ENCODE results near the gene RRM2. TPM values are rescaled to one million over a fixed set of nuclear protein-coding genes. Genes with fewer than 3 reads are reported as not detected.

The RRM2 gene
- total RNA-seq, 4 donors from 2014 or later, result 27.2 TPM; not detected in 3

- no peaks in the 10 kb centered on the region for H3K27me3 ChIP-seq
- H3K27ac ChIP-seq, result no peak overlapping the region
- no peak for DNase-seq
- peaks cover 0 to 9% of the 10 kb centered on the region in 2 donors for H3K4me1 ChIP-seq
- no peak for TF ChIP-seq POLR2A (IDR thresholded peaks at IDR 0.05)
- TF ChIP-seq, protein P1, sequence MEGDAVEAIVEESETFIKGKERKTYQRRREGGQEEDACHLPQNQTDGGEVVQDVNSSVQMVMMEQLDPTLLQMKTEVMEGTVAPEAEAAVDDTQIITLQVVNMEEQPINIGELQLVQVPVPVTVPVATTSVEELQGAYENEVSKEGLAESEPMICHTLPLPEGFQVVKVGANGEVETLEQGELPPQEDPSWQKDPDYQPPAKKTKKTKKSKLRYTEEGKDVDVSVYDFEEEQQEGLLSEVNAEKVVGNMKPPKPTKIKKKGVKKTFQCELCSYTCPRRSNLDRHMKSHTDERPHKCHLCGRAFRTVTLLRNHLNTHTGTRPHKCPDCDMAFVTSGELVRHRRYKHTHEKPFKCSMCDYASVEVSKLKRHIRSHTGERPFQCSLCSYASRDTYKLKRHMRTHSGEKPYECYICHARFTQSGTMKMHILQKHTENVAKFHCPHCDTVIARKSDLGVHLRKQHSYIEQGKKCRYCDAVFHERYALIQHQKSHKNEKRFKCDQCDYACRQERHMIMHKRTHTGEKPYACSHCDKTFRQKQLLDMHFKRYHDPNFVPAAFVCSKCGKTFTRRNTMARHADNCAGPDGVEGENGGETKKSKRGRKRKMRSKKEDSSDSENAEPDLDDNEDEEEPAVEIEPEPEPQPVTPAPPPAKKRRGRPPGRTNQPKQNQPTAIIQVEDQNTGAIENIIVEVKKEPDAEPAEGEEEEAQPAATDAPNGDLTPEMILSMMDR (IDR thresholded peaks at IDR 0.05), result no peak
- no peaks in the 10 kb centered on the region for H3K36me3 ChIP-seq
- no peaks in the 10 kb centered on the region for H3K9me3 ChIP-seq
- intact Hi-C loops (cut with DNase I; ENCODE audit: low total_unique reads), result no loop called here
- no peak overlapping the region for H3K4me3 ChIP-seq
Measured at GRCh38 chr2:10076988-10077527, 45.5 kb upstream of the RRM2 start.

DNA sequence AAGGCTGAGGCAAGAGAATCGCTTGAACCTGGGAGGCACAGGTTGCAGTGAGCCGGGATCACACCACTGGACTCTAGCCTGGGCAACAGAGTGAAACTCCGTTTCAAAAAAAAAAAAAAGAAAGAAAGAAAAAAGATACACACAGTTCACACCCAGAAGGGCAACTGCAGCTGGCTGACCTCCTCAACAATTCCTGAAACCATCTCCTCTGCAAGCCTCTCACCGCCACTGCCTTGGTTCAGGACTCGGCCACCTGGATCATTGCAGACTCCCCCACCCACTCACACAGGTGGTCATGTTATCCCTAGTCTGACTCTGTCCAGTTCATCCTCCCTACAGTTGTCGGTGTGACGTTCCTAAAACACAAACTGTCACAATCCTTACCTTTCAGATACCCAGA is 44.5 kb upstream of the RRM2 start:
- TF ChIP-seq, protein P1 (IDR thresholded peaks at IDR 0.05), result no peak
- TF ChIP-seq POLR2A (IDR thresholded peaks at IDR 0.05), result no peak
- intact Hi-C loops (cut with DNase I; ENCODE audit: low total_unique reads), result no loop called here
- peak overlapping the region in 1 of 2 donors; percentile 87 for H3K27ac ChIP-seq
- DNase-seq, result no peak
- H3K9me3 ChIP-seq, result no peaks in the 10 kb centered on the region
- H3K4me3 ChIP-seq, result no peak overlapping the region
- H3K27me3 ChIP-seq, result no peaks in the 10 kb centered on the region
- H3K36me3 ChIP-seq, result no peaks in the 10 kb centered on the region
- H3K4me1 ChIP-seq, result peaks cover 0 to 9% of the 10 kb centered on the region in 2 donors

DNA sequence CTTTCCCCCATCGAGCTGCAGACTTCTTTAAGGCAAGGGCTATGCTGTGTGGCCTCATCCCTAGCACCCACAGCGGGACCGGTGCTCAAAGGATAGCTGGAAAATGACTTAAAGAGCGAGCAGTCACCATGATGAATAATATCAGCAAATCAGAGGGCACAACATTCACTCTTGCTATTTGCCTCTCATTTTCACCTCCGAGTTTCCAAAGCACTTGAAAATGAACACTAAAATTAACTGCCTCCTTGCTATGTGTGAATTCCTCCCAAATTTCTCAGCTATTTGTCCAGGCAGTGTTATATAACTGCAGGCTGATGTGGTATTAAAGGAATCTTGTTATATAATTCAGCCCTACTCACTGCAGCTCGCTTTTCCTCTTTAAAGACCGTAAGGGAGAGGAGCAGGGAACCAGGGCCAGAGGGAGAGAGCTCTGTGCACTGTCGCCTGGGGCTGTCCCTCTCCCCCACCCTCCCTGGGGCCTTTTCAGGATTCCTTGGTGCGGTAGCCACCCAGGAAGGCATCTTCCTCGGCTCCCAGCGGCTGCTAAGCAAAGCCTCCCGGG is 43.8 kb upstream of the RRM2 start:
- Histone ChIP-seq H3K27ac (peak overlapping the region; percentile 87 to 94), H3K4me3 (peak overlapping the region; percentile 34 to 72), H3K9me3 (no peaks in the 10 kb centered on the region), H3K4me1 (peaks cover 0 to 9% of the 10 kb centered on the region in 2 donors), H3K36me3 (no peaks in the 10 kb centered on the region), H3K27me3 (no peaks in the 10 kb centered on the region)
- no peak for DNase-seq
- intact Hi-C loops (cut with DNase I; ENCODE audit: low total_unique reads), result no loop called here
- no peak for TF ChIP-seq POLR2A (IDR thresholded peaks at IDR 0.05)
- TF ChIP-seq, protein P1 (IDR thresholded peaks at IDR 0.05), result no peak

GRCh38 chr2:10079266-10079869 is 43.2 kb upstream of the RRM2 start:
- TF ChIP-seq POLR2A (IDR thresholded peaks at IDR 0.05), result no peak
- TF ChIP-seq, protein P1 (IDR thresholded peaks at IDR 0.05), result no peak
- peaks cover 0 to 9% of the 10 kb centered on the region in 2 donors for H3K4me1 ChIP-seq
- intact Hi-C loops (cut with DNase I; ENCODE audit: low total_unique reads), result no loop called here
- H3K36me3 ChIP-seq, result no peaks in the 10 kb centered on the region
- peak overlapping the region; percentile 87 to 94 for H3K27ac ChIP-seq
- no peaks in the 10 kb centered on the region for H3K9me3 ChIP-seq
- DNase-seq, result peak; percentile 58 to 69
- peak overlapping the region; percentile 34 to 72 for H3K4me3 ChIP-seq
- H3K27me3 ChIP-seq, result no peaks in the 10 kb centered on the region

DNA sequence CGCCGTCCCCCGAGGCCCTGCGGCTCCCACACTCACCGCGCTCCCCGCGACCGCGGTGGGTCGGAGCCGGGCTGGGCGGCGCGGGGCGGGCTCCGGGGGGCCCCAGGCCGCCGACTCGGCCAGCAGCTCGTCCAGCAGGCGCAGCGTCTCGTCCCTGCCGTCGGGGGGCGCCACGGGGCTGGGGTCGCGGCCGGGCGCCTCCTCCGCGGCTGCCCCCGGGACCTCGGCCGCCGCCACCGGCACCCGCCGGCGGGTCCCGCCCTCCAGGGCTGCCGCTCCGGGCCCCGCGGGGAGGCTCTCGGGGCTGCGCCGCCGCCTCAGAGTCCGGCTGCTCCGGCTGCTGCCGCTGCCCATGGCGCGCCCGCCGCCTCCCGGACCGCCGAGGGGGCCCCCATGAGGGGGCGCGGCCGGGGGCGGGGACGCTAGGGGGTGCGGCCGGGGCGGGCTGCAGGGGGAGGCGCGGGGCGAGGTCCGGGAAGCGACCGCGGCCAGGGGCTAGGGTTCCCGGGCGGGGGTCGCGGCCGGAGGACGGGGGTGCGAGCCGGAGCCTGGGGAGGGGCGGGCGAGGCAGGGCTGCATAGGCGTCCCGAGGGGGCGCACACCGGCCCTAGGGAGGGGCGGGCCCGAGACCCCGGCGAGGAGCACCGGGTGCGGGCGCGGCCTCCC is 42.5 kb upstream of the RRM2 start, which contains the start of gene CYS1:
Gene CYS1, minus strand, starts transcription at position 542 of the 666 bp plus-strand sequence. Its CDS starts 188 bp downstream, at position 354.
- H3K36me3 ChIP-seq, result no peaks in the 10 kb centered on the region
- H3K9me3 ChIP-seq, result no peaks in the 10 kb centered on the region
- TF ChIP-seq, protein P1 (IDR thresholded peaks at IDR 0.05), result peak in 3 of 4 experiments; percentile 34 to 58 (median 42)
- no peak for TF ChIP-seq POLR2A (IDR thresholded peaks at IDR 0.05)
- intact Hi-C loops (cut with DNase I; ENCODE audit: low total_unique reads), result no loop called here
- H3K4me1 ChIP-seq, result peaks cover 0 to 9% of the 10 kb centered on the region in 2 donors
- peak within 1 kb of the TSS; percentile 87 to 94 for H3K27ac ChIP-seq
- peak in 1 of 2 donors; percentile 53 for DNase-seq
- peak within 1 kb of the TSS; percentile 34 to 72 for H3K4me3 ChIP-seq
- H3K27me3 ChIP-seq, result no peaks in the 10 kb centered on the region

All from uterus (tissue), 4 donors.